GM21381 (cell line): ENCODE measurements around the gene ADGRG7.
"Not testable (repeated sequence)": the region's sequence is repeated elsewhere in the genome, so short reads cannot be mapped to it uniquely, and the experiment has no call there.

ENCODE experiments used
- ATAC-seq: cut with Tn5 transposase; IDR thresholded peaks from one replicate; pipeline ENCODE4 v1.9.1; 2021; ENCODE audit warnings: mild to moderate bottlenecking, moderate library complexity; ENCODE audit not compliant: unreplicated experiment

The ADGRG7 gene

GRCh38 chr3:100641471-100642032 lies 32.2 kb downstream of the ADGRG7 start:
- peak; percentile 89 for ATAC-seq

GRCh38 chr3:100645913-100646312 lies 36.5 kb downstream of the ADGRG7 start:
- no peak for ATAC-seq

- no peak for ATAC-seq
Observed at GRCh38 chr3:100647171-100647570, 37.8 kb downstream of the ADGRG7 start.

- no peak for ATAC-seq
Observed at GRCh38 chr3:100647657-100648056, 38.3 kb downstream of the ADGRG7 start.

GRCh38 chr3:100650651-100651619 lies 41.5 kb downstream of the ADGRG7 start:
- peak; percentile 98 for ATAC-seq

- no peak for ATAC-seq
Observed at GRCh38 chr3:100653604-100654294, 44.3 kb downstream of the ADGRG7 start.

- ATAC-seq: no peak
Observed at GRCh38 chr3:100656945-100657344, 47.5 kb downstream of the ADGRG7 start.

GRCh38 chr3:100661294-100661693 lies 51.9 kb downstream of the ADGRG7 start:
- not testable (repeated sequence) for ATAC-seq

- no peak for ATAC-seq
Observed at GRCh38 chr3:100662113-100662823, 52.9 kb downstream of the ADGRG7 start.

- no peak for ATAC-seq
Observed at GRCh38 chr3:100665230-100665629, 55.8 kb downstream of the ADGRG7 start.

GRCh38 chr3:100666699-100667098 lies 57.3 kb downstream of the ADGRG7 start:
- not testable (repeated sequence) for ATAC-seq

- not testable (repeated sequence) for ATAC-seq
Observed at GRCh38 chr3:100667316-100667715, 57.9 kb downstream of the ADGRG7 start.

GRCh38 chr3:100670995-100671394 lies 61.6 kb downstream of the ADGRG7 start:
- ATAC-seq: not testable (repeated sequence)

GRCh38 chr3:100681496-100681895 lies 72.1 kb downstream of the ADGRG7 start:
- no peak for ATAC-seq

- ATAC-seq: no peak
Observed at GRCh38 chr3:100682056-100682853, 72.9 kb downstream of the ADGRG7 start.

- ATAC-seq: no peak
Observed at GRCh38 chr3:100682854-100683760, 73.7 kb downstream of the ADGRG7 start.

- ATAC-seq: no peak
Observed at GRCh38 chr3:100693225-100693624, 83.8 kb downstream of the ADGRG7 start.

GRCh38 chr3:100695696-100696095 lies 86.3 kb downstream of the ADGRG7 start:
- ATAC-seq: no peak

- no peak for ATAC-seq
Observed at GRCh38 chr3:100696161-100696560, 86.8 kb downstream of the ADGRG7 start.
